ENCODE data around the gene BPIFB2. TPM values are rescaled to one million over a fixed set of nuclear protein-coding genes. Genes with fewer than 3 reads are reported as not detected.

The BPIFB2 gene
- total RNA-seq, 4 donors from 2014 or later, result not detected

GRCh38 chr20:33025318-33025876, 17.9 kb downstream of the BPIFB2 start:
- TF ChIP-seq POLR2A (IDR thresholded peaks at IDR 0.05) (no peak), CTCF (IDR thresholded peaks at IDR 0.05) (no peak)
- Histone ChIP-seq H3K36me3 (no peaks in the 10 kb centered on the region), H3K27me3 (no peaks in the 10 kb centered on the region), H3K4me3 (replicated peaks in 1 of 3) (no peak overlapping the region), H3K4me1 (no peaks in the 10 kb centered on the region), H3K27ac (no peak overlapping the region), H3K9me3 (no peaks in the 10 kb centered on the region)
- intact Hi-C loops (cut with DNase I), result no loop called here
- 68 to 89% methylated on average over 9 of the region's 9 CpGs for WGBS, 2 donors
- DNase-seq, result no peak

DNA sequence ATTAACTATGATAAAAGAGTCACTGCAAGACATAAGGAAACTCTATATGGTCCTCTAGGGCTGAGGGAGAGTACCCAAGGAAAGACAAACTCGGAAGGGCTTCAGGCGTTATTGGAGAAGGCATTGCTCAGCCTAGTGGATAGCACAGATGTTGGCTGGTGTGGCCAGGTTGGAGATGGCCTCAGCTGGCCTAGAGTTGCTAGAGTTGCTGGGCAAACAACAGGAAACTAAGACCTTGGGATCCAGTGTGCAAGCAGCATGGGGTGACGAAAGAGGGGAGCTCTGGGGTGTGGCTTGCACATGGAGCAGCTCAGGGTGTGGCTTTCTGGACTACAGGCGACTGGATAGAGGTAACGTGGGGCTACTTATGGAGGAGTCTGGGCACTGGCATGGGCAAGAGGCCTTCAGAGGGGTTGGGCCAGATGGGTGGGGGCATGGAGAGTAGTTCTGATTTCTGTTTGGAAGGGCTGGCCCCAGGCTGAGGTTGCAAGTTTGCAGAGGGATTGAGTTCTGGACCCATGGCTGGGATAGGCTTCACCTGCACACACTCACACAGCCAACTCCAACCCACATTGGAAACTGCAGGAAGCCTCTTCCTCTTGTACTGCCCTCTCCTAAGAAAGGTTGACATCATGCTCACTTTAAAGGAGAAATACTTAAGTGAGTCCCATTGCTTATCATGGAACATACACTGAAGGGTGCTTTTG, 18.7 kb downstream of the BPIFB2 start:
- DNase-seq, result no peak
- no peaks in the 10 kb centered on the region for H3K4me1 ChIP-seq
- H3K36me3 ChIP-seq, result no peaks in the 10 kb centered on the region
- intact Hi-C loops (cut with DNase I), result no loop called here
- no peaks in the 10 kb centered on the region for H3K9me3 ChIP-seq
- TF ChIP-seq CTCF (IDR thresholded peaks at IDR 0.05), result no peak
- no peak for TF ChIP-seq POLR2A (IDR thresholded peaks at IDR 0.05)
- H3K27me3 ChIP-seq, result no peaks in the 10 kb centered on the region
- H3K27ac ChIP-seq, result no peak overlapping the region
- 72 to 81% methylated on average over 5 of the region's 5 CpGs for WGBS, 2 donors
- H3K4me3 ChIP-seq (replicated peaks in 1 of 3), result no peak overlapping the region

- intact Hi-C loops (cut with DNase I), result no loop called here
- no peak overlapping the region for H3K27ac ChIP-seq
- no peaks in the 10 kb centered on the region for H3K4me1 ChIP-seq
- no peaks in the 10 kb centered on the region for H3K9me3 ChIP-seq
- TF ChIP-seq CTCF (IDR thresholded peaks at IDR 0.05) (no peak), POLR2A (IDR thresholded peaks at IDR 0.05) (no peak)
- H3K4me3 ChIP-seq (replicated peaks in 1 of 3), result no peak overlapping the region
- DNase-seq, result no peak
- no peaks in the 10 kb centered on the region for H3K36me3 ChIP-seq
- 85 to 87% methylated on average over 10 of the region's 10 CpGs for WGBS, 2 donors
- no peaks in the 10 kb centered on the region for H3K27me3 ChIP-seq
Measured at GRCh38 chr20:33026779-33027759, 19.6 kb downstream of the BPIFB2 start.

GRCh38 chr20:33027769-33028751, 20.6 kb downstream of the BPIFB2 start:
- intact Hi-C loops (cut with DNase I), result no loop called here
- H3K4me3 ChIP-seq (replicated peaks in 1 of 3), result no peak overlapping the region
- no peaks in the 10 kb centered on the region for H3K9me3 ChIP-seq
- H3K27ac ChIP-seq, result no peak overlapping the region
- 80 to 86% methylated on average over 10 to 11 of the region's 12 CpGs for WGBS, 2 donors
- no peak for DNase-seq
- H3K4me1 ChIP-seq, result no peaks in the 10 kb centered on the region
- H3K36me3 ChIP-seq, result no peaks in the 10 kb centered on the region
- no peaks in the 10 kb centered on the region for H3K27me3 ChIP-seq
- TF ChIP-seq CTCF (IDR thresholded peaks at IDR 0.05), result no peak
- TF ChIP-seq POLR2A (IDR thresholded peaks at IDR 0.05), result no peak

All from thyroid gland (tissue), 4 donors.